Activated CD8-positive, alpha-beta T cell treated with anti-CD3 and anti-CD28 coated beads, Interleukin-2, amount 10 ng/mL, durations not matched to agents 7 days and 5 days (primary cell): ENCODE results near the gene GPATCH2L. TPM values are rescaled to one million over a fixed set of nuclear protein-coding genes. Genes with fewer than 3 reads are reported as not detected.

Experiments used
- total RNA-seq, 2 experiments: library from RNA; stranded (reverse); gene quantifications; one replicate each; pipeline ENCODE4 v1.2.3, GENCODE V29; 2021

GPATCH2L gene
- total RNA-seq, 2 experiments from 2014 or later = 52.8 to 55.9 TPM

Other genes with a start within 250 kb of the GPATCH2L start
- gene TGFB3, start 169.9 kb upstream of the GPATCH2L start, total RNA-seq = 1 to 10 TPM; 1.7 to 1.8 TPM
- gene IFT43, start 166.2 kb upstream of the GPATCH2L start, total RNA-seq = 1 to 10 TPM; 5.3 to 5.9 TPM
- under 1 TPM in 1 of 2 experiments, not detected in 1; 0.05 TPM for gene ESRRB, start 224.2 kb downstream of the GPATCH2L start, total RNA-seq